ENCODE results near the gene NOPCHAP1.
A peak's percentile ranks its signal among the peaks of the same experiment; 100 is the strongest.
"Not testable (repeated sequence)": the region's sequence is repeated elsewhere in the genome, so short reads cannot be mapped to it uniquely, and the experiment has no call there.

Gene NOPCHAP1

DNA sequence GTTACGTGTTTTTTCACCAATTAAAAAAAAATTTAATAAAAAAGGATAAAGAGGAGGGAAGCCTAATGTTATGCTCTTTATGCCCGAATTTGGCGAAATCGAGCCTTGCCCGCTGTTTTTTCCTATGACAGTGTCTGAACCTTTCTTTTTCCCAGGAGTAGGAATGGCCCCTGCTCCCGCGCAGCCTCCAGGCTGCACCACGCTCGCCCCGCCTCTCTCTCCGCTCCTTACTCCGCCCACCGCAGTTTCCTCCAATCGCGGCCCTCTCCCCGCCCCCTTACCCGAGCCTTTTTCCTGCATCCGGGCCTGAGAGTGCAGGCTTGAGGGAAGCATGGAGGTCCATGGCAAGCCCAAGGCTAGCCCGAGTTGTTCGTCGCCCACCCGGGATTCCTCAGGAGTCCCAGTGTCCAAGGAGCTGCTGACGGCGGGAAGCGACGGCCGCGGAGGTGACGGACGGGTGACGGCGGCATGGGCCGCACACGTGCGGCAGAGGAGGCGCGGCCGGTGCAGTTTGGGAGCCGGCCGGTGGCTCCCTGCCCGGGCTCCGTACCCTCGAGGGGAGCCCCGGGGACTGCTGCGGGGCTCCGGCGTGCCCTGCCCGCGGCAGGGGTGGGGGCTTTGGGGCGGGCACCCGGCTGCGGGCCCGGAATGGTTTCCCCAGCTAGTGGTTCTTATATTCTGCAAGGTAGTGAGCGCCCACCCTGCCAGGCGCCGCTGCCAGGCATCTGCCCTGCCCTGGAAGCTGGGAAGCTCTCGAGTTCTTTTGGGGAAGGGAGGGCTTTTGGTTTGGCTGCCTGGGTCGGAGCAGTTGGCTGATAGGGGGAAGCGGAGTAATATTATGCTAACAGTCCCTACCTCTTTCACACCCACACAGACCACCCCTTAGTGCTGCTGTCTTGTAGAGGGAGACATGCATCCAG lies at the start of gene NOPCHAP1:
NOPCHAP1 (plus strand) TSS at position 295 of the 920 bp plus-strand sequence; CDS start at position 332, 37 bp downstream.
- peak; percentile 75 for DNase-seq

DNA sequence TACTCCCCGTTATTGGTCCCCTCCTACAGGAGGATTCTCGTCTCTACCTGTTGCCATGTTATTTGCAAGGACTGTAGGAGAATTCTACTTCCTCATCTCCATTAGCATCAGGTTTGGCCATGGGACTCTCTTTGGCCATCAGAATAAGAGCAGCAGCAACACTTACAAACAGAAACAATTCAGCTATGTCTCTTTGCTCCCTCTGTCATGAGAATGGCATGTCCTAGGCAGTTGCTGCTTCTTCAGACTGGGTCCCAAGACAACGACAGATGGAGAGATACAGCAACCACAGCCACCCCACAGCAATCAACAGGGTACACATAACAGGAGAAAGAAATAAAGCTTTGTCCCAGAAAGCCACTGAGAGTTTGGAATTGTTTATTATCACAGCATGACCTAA lies 47.7 kb upstream of the NOPCHAP1 start:
- no peak for DNase-seq

DNA sequence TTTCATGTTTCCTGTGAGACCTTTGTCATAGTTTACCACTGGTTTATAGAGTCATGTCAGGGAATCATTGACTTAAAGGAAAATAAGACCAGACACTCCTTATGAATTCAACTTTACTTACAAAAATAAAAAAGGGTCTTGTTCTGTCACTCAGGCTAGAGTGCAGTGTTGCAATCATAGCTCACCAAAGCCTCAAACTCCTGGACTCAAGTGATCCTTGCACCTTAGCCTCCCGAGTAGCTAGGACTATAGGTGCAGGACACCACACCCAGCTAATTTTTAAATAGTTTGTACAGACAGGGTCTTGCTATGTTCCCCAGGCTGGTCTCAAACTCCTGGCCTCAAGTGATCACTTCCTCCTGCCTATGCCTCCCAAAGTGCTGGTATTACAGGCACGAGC lies 47.0 kb upstream of the NOPCHAP1 start:
- DNase-seq = no peak

GRCh38 chr12:104941454-104941853 lies 44.7 kb upstream of the NOPCHAP1 start:
- DNase-seq = no peak

GRCh38 chr12:104942075-104942474 lies 44.0 kb upstream of the NOPCHAP1 start:
- DNase-seq = no peak

- DNase-seq = not testable (repeated sequence)
Observed at GRCh38 chr12:104943401-104943800, 42.7 kb upstream of the NOPCHAP1 start.

DNA sequence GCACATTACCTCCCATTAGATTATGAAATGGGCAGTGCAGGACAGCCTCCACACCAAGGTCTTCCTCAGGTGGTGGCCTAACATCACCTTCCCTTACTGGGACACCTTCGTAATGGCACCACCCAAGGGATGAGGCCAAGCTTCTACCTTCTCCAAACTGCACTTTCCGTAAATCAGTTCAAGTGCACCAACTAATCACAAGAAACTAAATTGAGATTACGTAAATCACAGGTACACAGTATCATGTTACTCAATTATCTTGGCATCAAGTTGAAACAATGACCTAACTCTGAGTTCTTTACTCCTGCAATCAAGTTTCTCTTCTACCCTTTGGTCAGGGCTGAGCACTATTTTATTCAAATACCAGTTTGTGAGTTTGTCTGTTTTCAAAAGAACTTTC lies 41.9 kb upstream of the NOPCHAP1 start:
- no peak for DNase-seq

DNA sequence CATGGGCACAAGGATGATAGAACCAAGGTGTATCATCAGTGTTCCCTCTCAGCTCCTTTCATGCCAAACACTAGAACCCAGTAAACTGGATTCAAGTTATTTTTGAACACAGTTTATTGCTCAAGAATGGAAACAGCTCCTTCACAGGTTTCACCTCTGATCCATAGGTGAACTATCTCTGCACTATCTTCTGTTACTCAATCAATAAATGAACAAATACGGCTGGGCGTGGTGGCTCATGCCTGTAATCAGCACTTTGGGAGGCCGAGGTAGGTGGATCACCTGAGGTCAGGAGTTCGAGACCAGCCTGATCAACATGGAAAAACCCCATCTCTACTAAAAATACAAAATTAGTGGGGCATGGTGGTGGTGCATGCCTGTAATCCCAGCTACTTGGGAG lies 37.4 kb upstream of the NOPCHAP1 start:
- not testable (repeated sequence) for DNase-seq

GRCh38 chr12:104951759-104952509 lies 34.2 kb upstream of the NOPCHAP1 start:
- no peak for DNase-seq

GRCh38 chr12:104952816-104953215 lies 33.3 kb upstream of the NOPCHAP1 start:
- DNase-seq = no peak

DNA sequence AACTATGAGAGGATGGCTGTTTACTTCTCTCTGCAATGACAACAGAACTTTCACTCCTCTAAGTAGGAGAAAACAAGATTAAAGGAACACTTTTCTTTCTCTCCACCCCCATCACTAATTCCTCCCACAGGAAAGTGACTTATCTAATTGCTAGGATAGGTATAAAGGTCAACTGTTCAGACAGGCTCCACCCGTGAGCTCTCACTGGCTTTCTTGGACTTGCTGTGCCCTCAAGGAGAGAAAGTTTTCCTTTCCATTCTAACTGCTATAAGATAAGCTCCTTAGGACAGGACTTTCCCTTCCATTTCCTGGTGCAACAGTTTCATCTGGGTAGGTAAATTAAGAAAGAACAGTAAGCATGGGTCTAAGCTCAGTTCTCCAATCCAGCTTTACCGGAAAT lies 32.8 kb upstream of the NOPCHAP1 start:
- DNase-seq = no peak

DNA sequence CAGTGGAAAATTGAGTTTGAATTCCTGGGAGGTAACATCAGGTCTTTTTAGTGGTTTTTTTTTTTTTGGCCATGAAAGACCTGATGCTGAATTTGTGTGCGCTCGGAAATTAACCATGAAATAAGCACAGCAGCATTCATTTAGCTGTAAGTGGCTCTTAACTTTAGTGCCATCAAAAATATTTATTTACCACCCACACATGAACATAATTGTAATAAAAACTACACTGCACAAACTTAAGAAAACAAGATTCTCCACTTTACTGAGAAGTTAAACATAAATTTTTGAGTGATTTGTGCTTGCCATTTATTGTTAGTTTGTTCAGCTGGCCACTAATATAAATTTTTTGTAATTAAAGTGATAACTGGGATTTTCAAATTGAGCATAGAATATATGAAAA lies 30.4 kb upstream of the NOPCHAP1 start:
- DNase-seq = no peak

DNA sequence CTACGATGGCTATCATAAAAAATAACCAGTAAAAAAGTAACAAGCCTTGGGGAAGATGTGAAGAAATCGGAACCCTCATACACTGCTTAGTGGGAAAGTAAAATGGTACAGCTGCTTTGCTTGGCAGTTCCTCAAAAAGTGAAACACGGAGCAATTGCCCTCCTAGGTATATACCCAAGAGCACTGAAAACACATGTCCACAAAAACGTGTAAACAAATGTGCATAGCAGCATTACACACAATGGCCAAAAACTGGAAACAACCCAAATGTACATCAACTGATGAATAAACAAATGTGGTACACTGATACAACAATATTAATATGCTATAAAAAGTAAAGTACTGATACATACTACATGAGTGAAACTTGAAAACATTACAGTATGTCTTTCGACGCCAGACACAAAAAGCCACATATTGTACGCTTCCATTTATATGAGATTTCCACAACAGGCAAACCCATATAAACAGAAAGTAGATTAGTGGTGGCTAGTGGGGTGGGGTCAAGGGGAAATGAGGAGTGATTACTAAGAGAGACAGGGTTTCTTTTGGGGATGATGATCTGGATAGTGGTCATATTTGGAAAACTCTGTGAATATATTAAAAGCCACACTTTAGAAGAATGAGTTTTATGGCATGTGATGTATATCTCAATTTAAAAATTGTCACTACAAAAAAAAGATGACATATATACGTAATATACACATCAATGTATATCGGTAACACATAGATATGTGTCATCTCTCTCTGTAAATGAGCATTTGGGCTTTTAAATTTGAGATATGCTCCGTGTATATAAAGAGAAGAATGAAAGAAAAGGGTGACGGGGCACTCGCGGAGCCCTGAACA lies 29.0 kb upstream of the NOPCHAP1 start:
- DNase-seq = no peak

DNA sequence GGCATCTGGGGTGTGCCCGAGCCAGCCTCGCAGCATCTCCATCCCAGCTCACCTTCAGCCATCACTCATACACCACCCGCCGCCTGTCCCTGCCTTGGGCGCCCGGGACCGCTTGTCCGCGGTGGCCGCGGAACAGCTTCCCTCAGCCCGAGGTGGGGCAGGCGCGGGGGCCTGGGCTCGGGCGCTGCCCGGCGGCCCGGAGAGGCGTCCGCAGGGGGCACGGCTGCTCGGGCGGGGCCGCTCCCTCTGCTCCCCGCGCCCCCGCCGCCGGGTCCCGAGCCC lies 28.5 kb upstream of the NOPCHAP1 start:
- DNase-seq = peak; percentile 4

GRCh38 chr12:104958001-104958804 lies 27.9 kb upstream of the NOPCHAP1 start, which contains the start of gene SLC41A2:
Gene SLC41A2 (minus strand): TSS chr12:104958290. CDS start chr12:104928527, 29,763 bp downstream.
- peak; percentile 83 for DNase-seq

DNA sequence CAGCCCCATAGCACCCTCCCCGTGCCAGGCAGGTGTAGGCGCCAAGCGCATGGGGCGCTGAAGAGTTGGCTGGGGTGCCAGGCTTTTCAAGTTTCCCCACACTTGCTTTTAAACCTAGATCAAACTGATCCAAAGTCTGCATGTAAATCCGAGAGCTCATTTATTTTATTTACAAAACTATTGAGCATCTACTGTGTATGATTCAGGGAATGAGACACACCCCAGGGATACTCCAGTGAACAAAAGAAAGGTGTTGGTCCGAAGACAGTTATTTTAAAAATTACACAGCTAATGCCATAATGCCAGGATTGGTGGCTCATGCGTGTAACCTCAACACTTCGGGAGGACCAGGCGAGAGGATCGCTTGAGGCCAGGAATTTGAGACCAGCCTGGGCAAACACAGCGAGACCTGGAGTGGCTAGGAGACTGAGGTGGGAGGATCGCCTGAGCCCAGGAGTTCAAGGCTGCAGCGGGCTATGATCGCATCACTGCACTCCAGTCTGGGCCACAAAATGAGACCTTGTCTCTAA lies 27.2 kb upstream of the NOPCHAP1 start:
- no peak for DNase-seq

- DNase-seq = no peak
Observed at GRCh38 chr12:104959335-104959841, 26.7 kb upstream of the NOPCHAP1 start.

- no peak for DNase-seq
Observed at GRCh38 chr12:104960464-104960863, 25.7 kb upstream of the NOPCHAP1 start.

GRCh38 chr12:104963757-104964156 lies 22.4 kb upstream of the NOPCHAP1 start:
- no peak for DNase-seq

GRCh38 chr12:104964167-104964855 lies 21.8 kb upstream of the NOPCHAP1 start:
- DNase-seq = no peak

DNA sequence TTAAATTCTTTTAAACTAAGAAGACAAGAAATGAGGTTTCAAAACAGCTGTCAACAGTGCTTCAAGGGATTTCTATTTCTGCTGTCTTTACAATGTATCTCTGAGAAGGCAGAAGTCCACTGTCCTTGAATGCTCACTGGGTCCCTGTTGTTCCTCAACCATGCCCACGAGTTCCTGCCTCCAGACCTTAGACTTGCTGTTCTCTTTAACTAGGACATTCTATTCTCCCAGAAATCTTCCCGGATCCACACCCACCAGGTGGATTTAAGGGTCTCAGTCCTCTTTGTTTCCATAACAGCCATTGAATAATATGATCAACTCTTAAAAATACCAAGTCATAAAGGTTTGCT lies 21.3 kb upstream of the NOPCHAP1 start:
- no peak for DNase-seq

All from CD4-positive, alpha-beta T cell treated with Interferon gamma for 1 hour (primary cell).